OCI-LY1 (cell line): ENCODE data around the gene SAT1.

ENCODE experiments used
- H2AFZ ChIP-seq: fragments of 200-600 bp; sonication (generic), shearing (Covaris generic); 2 replicates; pipeline ENCODE4 v1.6.0; 2014; ENCODE audit warnings: antibody characterized with exemption, mild to moderate bottlenecking, low read length
- H3F3A ChIP-seq: fragments of 200-600 bp; sonication (generic), shearing (Covaris generic); 2 replicates; pipeline ENCODE4 v1.6.0; 2014; ENCODE audit warnings: mild to moderate bottlenecking, antibody characterized with exemption, low read length, moderate library complexity; ENCODE audit not compliant: insufficient read depth
- H3K27ac ChIP-seq: fragments of 200-600 bp; sonication (generic); 2 replicates; pipeline ENCODE4 v1.5.1; 2014; ENCODE audit warnings: low read length, mixed run types, mild to moderate bottlenecking, low read depth; ENCODE audit not compliant: poor library complexity, severe bottlenecking
- H3K27me3 ChIP-seq: fragments of 200-600 bp; sonication (generic); 2 replicates; pipeline ENCODE4 v1.6.0; 2014; ENCODE audit warnings: antibody characterized with exemption, mild to moderate bottlenecking, low read length, moderate library complexity; ENCODE audit not compliant: insufficient read depth
- H3K36me3 ChIP-seq: fragments of 200-600 bp; sonication (generic); 2 replicates; pipeline ENCODE4 v1.6.1; 2014; ENCODE audit warnings: mild to moderate bottlenecking, antibody characterized with exemption, low read length, moderate library complexity, mixed read lengths; ENCODE audit not compliant: insufficient read depth
- H3K4me1 ChIP-seq: fragments of 200-600 bp; sonication (generic); 2 replicates; pipeline ENCODE4 v1.5.1; 2014; ENCODE audit warnings: mild to moderate bottlenecking, low read length, moderate library complexity; ENCODE audit not compliant: insufficient read depth, severe bottlenecking
- H3K4me2 ChIP-seq: fragments of 200-600 bp; sonication (generic), shearing (Covaris generic); 2 replicates; pipeline ENCODE4 v1.6.1; 2014; ENCODE audit warnings: low read length
- H3K4me3 ChIP-seq: fragments of 200-600 bp; sonication (generic); 2 replicates; pipeline ENCODE4 v1.5.1; 2014; ENCODE audit warnings: low read length, low read depth, mild to moderate bottlenecking, mixed read lengths; ENCODE audit not compliant: poor library complexity, severe bottlenecking
- H3K79me2 ChIP-seq: fragments of 200-600 bp; shearing (Covaris generic); 2 replicates; pipeline ENCODE4 v1.6.1; 2016; ENCODE audit warnings: mixed run types, low read length, mixed read lengths; ENCODE audit not compliant: insufficient read depth
- H3K9ac ChIP-seq: fragments of 200-600 bp; sonication (generic), shearing (Covaris generic); 2 replicates; pipeline ENCODE4 v1.6.1; 2014; ENCODE audit warnings: mild to moderate bottlenecking, low read length, mixed read lengths
- H3K9me2 ChIP-seq: fragments of 200-600 bp; sonication (generic), shearing (Covaris generic); 2 replicates; pipeline ENCODE4 v1.6.1; 2014; ENCODE audit warnings: low read depth, mild to moderate bottlenecking, low read length, mixed read lengths
- H3K9me3 ChIP-seq: fragments of 200-600 bp; shearing (Covaris generic); 2 replicates; pipeline ENCODE4 v1.6.1; 2014; ENCODE audit warnings: low read length, mixed read lengths
- H4K20me1 ChIP-seq: fragments of 200-600 bp; sonication (generic), shearing (Covaris generic); 2 replicates; pipeline ENCODE4 v1.6.0; 2016; ENCODE audit warnings: mild to moderate bottlenecking, low read length; ENCODE audit not compliant: insufficient read depth
- EZH2 ChIP-seq: fragments of 200-600 bp; sonication (generic), shearing (Covaris generic); IDR thresholded peaks from 2 replicates; pipeline ENCODE4 v1.8.0; 2017; ENCODE audit warnings: borderline replicate concordance, mixed run types, mild to moderate bottlenecking, antibody characterized with exemption, low read length, moderate library complexity, mixed read lengths
- TF ChIP-seq, protein P1 (sequence below): fragments of 200-600 bp; sonication (generic), shearing (Covaris generic); IDR thresholded peaks from 2 replicates; pipeline ENCODE4 v1.5.1; 2017; ENCODE audit warnings: mild to moderate bottlenecking, antibody characterized with exemption, low read length, moderate library complexity, mixed read lengths

Gene SAT1

DNA sequence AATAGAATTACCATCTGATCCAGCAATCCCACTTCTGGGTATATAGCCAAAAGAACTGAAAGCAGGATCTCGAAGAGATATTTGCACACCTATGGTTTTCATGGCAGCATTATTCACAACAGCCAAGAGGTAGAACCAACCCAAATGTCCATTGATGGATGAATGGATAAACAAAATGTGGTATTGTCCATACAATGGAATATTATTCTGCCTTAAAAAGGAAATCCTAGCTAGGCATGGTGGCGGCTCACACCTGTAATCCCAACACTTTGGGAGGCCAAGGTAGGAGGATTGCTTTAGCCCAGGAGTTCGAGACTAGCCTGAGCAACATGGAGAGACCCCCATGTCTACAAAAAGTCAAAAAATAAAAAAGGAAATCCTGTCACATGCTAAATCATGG is 27.3 kb downstream of the SAT1 start:
- Histone ChIP-seq H3K4me3 (no peak overlapping the region), H3K9me2 (no peaks in the 10 kb centered on the region), H3K9me3 (no peaks in the 10 kb centered on the region), H3K27ac (no peak overlapping the region), H3K27me3 (no peaks in the 10 kb centered on the region), H4K20me1 (no peaks in the 10 kb centered on the region), H3K79me2 (no peaks in the 10 kb centered on the region), H3K36me3 (no peaks in the 10 kb centered on the region), H2AFZ (no peak overlapping the region), H3K4me1 (peaks cover 27% of the 10 kb centered on the region), H3F3A (no peaks in the 10 kb centered on the region), H3K4me2 (no peak overlapping the region), H3K9ac (no peak overlapping the region)
- TF ChIP-seq, protein P1, sequence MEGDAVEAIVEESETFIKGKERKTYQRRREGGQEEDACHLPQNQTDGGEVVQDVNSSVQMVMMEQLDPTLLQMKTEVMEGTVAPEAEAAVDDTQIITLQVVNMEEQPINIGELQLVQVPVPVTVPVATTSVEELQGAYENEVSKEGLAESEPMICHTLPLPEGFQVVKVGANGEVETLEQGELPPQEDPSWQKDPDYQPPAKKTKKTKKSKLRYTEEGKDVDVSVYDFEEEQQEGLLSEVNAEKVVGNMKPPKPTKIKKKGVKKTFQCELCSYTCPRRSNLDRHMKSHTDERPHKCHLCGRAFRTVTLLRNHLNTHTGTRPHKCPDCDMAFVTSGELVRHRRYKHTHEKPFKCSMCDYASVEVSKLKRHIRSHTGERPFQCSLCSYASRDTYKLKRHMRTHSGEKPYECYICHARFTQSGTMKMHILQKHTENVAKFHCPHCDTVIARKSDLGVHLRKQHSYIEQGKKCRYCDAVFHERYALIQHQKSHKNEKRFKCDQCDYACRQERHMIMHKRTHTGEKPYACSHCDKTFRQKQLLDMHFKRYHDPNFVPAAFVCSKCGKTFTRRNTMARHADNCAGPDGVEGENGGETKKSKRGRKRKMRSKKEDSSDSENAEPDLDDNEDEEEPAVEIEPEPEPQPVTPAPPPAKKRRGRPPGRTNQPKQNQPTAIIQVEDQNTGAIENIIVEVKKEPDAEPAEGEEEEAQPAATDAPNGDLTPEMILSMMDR = no peak
- no peak for TF ChIP-seq EZH2

DNA sequence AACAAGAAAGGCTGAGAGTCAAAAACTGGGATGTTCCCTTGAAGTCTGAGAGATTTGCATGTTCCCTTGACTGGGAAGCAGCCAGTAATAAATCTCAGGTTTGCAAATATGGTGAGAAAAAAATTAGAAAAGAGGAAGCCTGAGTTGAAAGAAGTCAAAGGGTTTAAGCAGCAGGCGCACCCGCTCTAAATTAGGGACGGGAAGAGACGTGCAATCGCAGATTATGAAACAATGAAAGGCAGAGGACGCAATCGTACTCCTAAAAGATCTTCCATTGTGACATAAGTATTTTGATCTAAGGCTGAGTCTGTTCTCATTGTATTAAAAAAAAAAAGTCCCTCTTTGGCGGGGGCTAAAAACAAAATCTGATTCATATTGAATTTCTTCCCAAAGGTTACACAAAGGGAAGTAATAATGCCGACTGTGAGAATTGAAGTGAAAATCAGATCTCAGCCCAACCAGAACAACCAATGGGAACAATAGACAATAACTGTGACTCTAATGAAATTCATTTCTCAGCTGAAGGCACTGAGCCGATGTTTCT is 28.2 kb downstream of the SAT1 start:
- H3K27me3 ChIP-seq = no peaks in the 10 kb centered on the region
- no peaks in the 10 kb centered on the region for H4K20me1 ChIP-seq
- no peak overlapping the region for H2AFZ ChIP-seq
- H3K4me2 ChIP-seq = peak overlapping the region; percentile 42; the same call in 1 of the 2 replicates
- peaks cover 27% of the 10 kb centered on the region for H3K4me1 ChIP-seq
- H3K27ac ChIP-seq = no peak overlapping the region
- H3K9me3 ChIP-seq = no peaks in the 10 kb centered on the region
- H3K9me2 ChIP-seq = no peaks in the 10 kb centered on the region
- H3F3A ChIP-seq = no peaks in the 10 kb centered on the region
- H3K4me3 ChIP-seq = no peak overlapping the region
- no peaks in the 10 kb centered on the region for H3K79me2 ChIP-seq
- H3K9ac ChIP-seq = no peak overlapping the region
- no peaks in the 10 kb centered on the region for H3K36me3 ChIP-seq
- no peak for TF ChIP-seq EZH2
- TF ChIP-seq, protein P1 = no peak

DNA sequence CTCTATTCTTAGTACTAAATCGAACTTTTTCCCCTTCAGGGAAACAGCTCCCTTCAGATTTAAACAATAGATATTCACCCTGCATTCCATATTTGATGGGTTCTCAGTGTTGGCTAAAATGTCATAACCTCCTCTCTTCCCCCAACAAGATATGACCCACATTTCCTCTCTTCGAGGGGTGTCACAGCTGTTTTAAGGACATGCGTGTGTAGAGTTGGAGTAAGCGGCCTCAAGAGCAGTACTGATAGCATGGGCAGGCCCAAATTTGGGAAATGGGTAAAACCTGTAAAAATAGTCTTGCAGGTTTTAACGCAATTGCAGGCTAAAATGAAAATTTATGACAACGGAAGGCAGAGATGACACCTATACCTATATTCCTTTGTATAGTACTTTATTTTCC is 28.7 kb downstream of the SAT1 start:
- peaks cover 27% of the 10 kb centered on the region for H3K4me1 ChIP-seq
- peak overlapping the region; percentile 42; the same call in 1 of the 2 replicates for H3K4me2 ChIP-seq
- H3K27me3 ChIP-seq = no peaks in the 10 kb centered on the region
- H3K4me3 ChIP-seq = no peak overlapping the region
- H3K36me3 ChIP-seq = no peaks in the 10 kb centered on the region
- H3K9me3 ChIP-seq = no peaks in the 10 kb centered on the region
- no peak overlapping the region for H2AFZ ChIP-seq
- TF ChIP-seq, protein P1 = no peak
- TF ChIP-seq EZH2 = no peak
- H3K27ac ChIP-seq = no peak overlapping the region
- no peaks in the 10 kb centered on the region for H3F3A ChIP-seq
- no peaks in the 10 kb centered on the region for H3K79me2 ChIP-seq
- H4K20me1 ChIP-seq = no peaks in the 10 kb centered on the region
- no peaks in the 10 kb centered on the region for H3K9me2 ChIP-seq
- no peak overlapping the region for H3K9ac ChIP-seq
